Ramos (cell line): ENCODE data around the gene CLHC1.

ENCODE experiments used
- in situ Hi-C: fragments of 300-500 bp; cut with MboI; formaldehyde crosslinking; loops from one replicate; pipeline ENCODE4 v1.14.3; 2022; ENCODE audit warnings: low sequenced_read_pairs; ENCODE audit not compliant: unreplicated experiment

Gene CLHC1

DNA sequence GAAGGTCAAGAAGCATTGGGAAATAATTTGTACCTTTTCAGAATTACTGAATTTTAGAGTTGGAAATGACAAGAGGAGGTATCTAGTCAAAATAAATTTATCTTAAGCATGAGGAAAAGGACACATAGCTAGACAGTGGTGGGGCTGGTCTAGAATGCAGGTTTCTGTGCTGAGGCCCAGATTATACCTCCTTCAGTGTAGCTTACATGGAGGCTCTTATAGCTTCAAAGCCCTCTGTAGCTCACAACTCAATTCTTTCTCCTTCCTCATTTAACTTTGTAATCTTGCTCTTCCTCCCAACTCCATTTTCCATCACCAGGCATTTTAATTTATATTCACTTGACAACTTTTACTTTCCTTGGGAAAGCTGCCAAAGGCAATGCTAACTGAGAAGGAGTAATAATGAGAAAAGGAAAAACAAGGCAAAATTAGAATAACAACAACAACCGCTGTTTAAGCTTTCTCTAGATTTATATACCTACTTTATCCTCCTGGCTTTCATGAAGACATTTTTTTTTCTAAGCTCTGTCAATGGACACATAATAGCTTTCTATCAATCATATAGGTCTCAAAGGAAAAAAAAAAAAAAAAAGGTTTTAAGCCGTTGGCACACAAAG lies 58.5 kb downstream of the CLHC1 start:
- in situ Hi-C loops = loop anchor here (10.0 to 25.0 kb wide), 3 partner anchors 509 to 1061 kb away; partner anchors contain the start of gene ACYP2

DNA sequence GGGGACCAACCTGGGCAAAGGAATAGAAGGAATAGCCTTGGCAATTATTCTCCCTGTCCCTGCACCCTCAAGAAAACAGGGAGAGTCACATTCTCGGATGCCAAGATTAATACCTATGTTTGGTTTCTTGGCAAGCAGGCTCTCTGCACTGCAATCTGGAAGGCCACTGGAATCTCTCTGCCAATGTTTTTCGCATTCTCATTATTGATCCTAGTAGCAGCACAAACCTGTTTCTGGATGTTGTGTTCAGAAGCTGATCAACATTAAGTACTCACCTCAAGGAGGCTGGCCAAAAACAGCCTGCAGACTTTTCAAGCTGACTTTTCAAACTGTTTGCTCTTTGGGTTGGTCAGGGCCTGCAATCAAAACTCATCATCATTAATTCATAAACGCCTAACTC lies 62.2 kb downstream of the CLHC1 start:
- in situ Hi-C loops = loop anchor here (10.0 to 25.0 kb wide), 3 partner anchors 505 to 1058 kb away; partner anchors contain the start of gene ACYP2

DNA sequence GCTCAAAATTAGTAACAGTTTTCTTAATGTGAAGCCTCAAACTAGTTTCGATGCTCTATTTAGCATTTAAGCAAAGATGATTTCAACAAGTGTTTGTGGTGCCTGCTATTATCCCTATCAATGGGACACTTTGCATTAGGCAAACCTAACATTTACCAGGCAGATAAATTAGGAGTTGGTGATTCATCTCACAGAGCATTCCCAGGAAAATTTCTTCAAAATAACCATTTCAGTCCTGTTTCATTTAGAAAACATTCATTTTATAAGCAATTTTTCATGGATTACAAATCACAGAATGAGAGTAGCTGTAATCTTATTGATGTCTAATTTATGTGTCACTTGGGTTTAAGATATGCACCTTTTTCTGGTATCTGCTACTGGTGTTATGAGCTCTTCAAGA lies 62.7 kb downstream of the CLHC1 start:
- in situ Hi-C loops = loop anchor here (25.0 kb wide), 2 partner anchors 657 to 1057 kb away; partner anchors contain the start of gene ACYP2

DNA sequence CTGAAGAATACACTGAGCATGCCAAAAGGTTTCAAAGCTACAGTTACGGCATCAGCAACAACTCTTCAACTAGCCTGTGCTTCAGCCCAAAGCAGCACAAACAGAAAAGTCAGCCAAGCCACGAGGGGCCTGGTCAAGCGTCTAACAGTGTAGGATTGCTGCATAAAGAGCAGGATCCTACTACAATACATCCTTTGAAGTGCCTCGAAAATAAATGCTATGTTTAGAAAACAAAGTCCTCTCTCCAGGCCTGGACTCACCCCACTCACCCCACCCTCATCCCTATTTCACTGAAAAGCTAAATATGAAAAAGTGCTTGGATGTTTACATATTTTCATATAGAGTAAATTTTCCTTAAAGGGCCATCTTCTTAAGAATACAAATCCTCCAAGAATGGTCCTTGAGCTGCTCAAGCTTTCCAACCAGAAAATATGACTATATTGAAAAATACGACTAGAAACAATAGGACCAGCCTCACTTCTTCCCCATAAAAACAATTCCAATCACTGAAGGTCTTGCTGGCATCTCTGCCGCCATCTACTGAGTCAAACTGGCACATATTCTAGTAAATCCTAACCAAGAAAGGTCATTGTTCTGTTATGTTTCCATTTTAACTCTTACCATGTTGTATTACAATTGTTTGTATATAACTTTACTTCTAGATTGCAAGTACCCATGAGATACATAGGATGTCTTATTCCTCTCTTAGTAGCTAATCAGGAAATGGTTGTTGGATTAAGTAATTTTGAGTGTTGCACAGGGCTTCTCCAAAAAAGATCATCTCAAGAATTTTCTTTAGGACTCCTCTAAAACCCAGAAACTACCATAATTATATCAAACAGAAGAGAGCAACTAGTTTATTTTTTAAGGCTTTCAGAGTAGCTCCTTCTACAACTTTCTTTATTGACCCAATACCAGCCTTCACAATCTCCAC lies 63.6 kb downstream of the CLHC1 start:
- in situ Hi-C loops = loop anchor here (25.0 kb wide), 2 partner anchors 656 to 1056 kb away; partner anchors contain the start of gene ACYP2

DNA sequence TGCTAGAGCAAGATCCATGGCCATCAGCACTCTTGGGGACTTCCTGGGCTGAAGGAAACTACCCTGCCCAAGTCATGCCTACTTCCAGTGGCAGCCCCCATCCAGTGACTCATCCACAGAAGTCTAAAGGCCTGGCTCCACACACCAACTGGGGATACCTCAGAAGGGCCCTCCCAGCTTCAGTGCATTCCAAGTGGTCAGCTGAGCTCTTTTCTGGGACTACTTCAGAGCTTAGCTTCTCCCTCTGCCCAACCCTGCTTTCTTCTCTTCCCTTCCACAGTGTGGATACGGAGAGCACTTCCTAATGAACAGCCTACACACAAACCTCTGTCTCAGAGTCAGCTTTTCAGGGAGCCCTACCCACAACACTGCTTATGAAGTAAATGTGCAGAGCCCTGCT lies 66.5 kb downstream of the CLHC1 start:
- in situ Hi-C loops = loop anchor here (25.0 kb wide), 2 partner anchors 653 to 1053 kb away; partner anchors contain the start of gene ACYP2

DNA sequence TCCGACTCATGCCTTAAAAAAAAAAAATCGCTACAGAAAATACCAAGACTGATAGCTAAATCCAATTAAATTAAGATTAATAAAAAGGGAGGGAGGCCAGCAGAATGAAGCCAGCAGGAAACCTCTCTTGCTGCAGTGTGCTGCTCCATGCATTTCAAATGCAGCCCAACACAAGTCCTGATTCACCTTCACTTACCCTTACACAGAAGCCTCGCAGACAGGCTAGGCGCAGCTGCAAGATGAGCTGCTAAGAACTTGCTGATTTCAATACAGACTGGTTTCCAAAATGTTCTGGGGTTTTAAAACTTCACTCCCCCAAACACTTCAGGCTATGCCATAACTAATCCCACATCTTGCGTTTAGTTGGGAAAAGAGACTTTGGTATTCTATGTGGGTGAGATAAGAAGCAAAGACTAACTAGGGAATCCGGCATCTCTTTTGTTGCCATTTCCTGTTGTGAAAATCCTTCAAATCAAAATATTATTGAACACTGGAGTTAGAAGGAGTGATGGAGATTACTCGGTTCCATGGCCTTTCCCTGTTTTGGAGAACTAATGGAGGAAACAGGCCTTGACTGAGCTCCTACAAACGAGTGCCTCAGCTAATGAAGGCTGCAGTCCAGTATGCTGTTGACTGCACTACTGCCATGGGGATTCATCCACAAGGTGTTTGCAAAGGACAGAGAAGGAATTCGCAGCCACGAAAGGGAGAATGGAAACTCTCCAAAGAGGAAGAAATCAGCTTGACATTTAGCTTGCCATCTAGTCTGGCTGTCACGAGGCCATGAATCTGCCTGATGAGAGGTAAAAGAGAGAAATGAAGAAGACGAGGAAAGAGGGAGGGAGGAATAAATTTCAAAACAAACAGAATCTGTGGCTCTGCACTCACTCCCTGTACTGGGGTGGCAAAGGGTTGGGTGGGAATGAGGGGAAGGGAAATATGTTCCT lies 67.3 kb downstream of the CLHC1 start:
- in situ Hi-C loops = loop anchor here (25.0 kb wide), 2 partner anchors 653 to 1053 kb away; partner anchors contain the start of gene ACYP2

DNA sequence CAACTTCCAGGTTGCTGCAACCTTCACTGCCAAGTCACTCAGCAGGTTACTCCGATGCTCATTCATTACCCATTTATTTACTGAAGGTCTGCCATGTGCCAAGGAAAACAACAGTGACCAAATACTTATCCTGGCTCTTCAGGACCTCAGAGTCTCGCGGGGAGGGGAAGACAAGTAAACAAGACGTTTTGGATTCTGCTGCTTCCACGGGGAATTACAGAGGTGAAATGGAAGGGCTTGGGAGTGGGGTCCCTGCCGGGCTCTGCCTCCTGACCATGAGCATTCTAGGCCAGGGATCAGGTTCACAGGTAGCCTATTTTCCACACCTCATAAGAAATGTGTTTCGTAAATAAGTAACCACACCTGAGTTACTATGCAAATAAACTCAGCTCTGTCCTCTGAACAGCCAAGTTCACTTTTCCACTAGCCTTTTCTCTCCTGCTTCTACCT lies 68.1 kb downstream of the CLHC1 start:
- in situ Hi-C loops = loop anchor here (25.0 kb wide), 2 partner anchors 652 to 1052 kb away; partner anchors contain the start of gene ACYP2

DNA sequence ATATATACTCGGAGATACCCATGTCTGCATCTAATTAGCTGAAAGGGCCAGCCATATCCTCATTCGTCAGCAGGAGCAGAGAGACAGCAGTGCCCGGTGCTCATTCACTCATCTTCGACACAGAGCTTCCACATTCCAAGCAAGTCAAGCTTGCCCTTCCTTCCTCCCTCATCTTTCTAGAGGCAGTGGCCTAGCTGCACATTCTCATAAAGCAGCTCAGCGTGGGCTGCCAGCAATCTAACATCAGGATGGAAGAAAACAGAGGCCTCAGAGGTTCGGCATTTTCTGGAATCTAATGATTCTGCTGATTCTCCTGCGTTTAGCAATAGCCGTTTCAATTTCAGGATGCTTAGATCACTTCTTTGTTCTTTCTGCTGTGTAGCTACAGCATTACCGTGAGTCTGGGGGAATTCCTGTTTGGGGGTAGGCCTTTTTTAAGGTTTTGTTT lies 68.8 kb downstream of the CLHC1 start:
- in situ Hi-C loops = loop anchor here (25.0 kb wide), 2 partner anchors 651 to 1051 kb away; partner anchors contain the start of gene ACYP2

DNA sequence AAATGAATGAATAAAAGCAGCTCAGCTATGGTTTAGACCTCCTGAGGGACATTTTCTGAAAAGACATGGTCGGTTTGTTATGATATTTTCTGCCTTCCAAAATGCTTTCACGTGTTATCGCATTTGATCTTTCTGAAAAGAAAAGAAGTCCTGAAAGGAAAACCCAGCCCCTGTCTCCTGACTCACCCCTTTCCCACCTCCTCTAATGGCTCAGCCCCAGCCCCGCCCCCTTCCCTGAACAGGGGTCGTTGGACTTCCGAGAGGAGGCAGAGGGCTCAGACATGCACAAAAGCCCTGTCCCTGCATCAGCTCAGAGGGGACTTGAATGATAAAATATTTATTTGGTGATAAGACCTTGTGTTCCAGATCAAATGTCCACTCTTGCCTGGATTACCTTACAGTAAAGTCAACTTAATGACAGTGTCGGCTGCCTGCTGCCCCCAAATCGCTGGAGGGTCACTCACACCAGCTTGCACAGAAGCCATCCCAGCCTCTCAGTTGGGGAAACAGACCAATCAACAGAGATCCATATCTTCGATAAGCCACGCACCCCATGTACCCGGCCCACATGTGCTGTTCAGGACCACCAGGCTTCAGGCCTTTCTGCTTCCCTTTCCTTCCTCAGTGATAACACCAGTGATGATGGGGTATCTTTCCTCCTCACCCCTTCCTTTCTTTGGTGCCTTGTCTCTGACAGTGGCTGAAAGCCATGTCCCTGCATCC lies 69.6 kb downstream of the CLHC1 start:
- in situ Hi-C loops = loop anchor here (25.0 kb wide), 2 partner anchors 650 to 1050 kb away; partner anchors contain the start of gene ACYP2

DNA sequence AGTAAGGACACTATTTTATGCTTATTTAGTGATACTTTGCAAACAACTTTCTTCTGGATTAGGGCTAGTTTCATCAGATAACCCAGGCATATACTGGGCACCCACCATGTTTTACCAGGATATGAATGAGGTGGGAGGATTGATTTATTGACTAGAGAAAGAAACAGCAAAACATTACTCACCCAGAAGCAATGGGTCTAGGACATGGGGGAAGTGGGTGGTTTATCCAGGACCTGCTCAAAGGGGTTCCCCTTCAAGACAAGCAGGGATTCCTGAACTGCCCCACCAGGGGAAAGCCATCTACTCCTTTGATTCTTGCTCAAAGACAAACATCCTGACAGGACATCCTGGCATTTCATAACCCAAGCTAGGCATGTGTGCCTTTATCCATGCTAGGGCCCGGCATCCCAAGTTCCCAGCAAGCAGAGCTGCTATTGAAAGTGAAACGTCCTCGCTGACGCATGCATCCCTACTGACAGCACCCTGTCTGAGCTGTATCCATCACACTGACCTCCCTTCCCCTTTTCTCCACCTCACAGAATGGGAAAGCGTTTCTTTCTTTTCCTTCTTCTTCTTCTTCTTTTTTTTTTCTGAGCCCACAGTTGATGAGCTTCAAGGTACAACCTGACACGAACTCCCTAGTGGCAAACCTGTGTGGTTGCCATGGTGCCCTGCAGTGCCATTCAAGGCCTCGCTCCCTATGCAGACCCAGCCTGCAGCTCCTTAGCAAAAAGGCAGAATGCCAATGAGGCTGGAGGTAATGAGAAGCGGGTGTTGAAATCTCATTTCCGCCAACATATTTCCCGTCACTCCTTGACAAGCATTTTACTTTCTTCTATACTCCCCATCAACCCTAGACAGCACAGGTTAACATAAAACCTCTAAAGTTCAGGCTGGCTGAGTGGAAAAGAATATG lies 70.5 kb downstream of the CLHC1 start:
- in situ Hi-C loops = loop anchor here (25.0 kb wide), 2 partner anchors 649 to 1049 kb away; partner anchors contain the start of gene ACYP2

DNA sequence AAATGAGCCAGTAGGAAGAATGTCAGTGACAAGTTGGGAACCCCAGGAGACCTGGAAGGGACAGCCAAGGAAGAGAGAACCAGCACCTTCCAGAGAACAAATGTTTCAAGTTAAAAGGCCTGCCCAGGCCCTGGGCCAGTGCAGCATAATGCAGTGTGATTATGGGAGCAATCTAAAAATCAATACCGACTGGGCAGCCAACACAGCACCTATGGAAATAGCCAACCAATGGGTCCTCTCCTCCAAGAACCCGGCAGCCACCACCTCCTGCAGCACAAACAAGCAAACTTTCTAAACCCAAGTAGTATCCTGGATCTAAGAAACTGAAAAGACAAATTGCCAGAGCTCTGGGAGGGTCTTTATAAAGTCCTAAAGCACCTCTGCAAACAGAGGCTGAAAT lies 71.7 kb downstream of the CLHC1 start:
- in situ Hi-C loops = loop anchor here (25.0 kb wide), 2 partner anchors 648 to 1048 kb away; partner anchors contain the start of gene ACYP2

DNA sequence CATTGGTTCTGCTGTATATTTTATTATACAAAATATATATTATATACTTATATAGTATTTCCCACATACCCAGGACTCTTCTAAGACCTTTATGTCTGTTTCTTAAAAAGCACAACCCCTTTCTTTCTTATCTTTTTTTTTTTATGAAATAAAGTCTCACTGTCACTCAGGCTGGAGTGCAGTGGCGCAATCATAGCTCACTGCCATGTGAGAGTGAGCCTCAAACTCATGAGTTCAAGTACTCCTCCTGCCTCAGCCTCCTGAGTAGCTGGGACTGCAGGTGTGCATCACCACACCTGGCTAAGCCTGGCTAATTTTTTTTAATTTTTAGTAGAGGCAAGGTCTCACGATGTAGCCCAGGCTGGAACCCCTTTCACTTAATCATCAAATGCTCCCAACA lies 72.3 kb downstream of the CLHC1 start:
- in situ Hi-C loops = loop anchor here (25.0 kb wide), 2 partner anchors 647 to 1047 kb away; partner anchors contain the start of gene ACYP2

DNA sequence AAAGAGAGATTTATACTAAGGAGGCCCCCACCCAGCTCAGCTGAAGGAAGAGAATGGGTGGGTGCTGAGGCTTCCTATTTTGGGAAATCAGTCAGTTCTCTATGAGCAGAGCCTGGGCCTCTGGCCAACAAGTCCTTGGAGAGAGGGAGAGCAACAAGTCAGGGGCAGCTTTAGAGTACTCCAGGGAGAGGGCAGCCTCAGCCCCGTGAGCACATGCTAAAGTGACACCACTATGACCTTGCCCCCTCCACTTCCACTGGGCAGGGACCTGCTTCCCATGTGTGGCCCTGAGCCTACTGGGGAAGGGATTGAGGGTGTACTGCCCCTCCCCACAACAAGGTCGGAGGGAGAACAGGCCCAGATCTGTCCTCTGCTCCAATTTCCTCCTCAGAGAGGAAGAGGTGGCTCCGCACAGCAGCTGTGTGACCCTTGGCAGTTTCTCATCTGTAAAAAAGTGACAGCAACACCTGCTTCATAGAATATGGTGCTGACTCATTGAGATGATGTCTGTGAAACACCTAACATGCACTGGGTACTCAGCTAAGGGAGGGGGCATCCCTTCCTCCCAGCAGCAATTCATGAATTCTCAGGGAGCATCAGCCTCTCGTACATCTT lies 72.9 kb downstream of the CLHC1 start:
- in situ Hi-C loops = loop anchor here (25.0 kb wide), 2 partner anchors 647 to 1047 kb away; partner anchors contain the start of gene ACYP2

DNA sequence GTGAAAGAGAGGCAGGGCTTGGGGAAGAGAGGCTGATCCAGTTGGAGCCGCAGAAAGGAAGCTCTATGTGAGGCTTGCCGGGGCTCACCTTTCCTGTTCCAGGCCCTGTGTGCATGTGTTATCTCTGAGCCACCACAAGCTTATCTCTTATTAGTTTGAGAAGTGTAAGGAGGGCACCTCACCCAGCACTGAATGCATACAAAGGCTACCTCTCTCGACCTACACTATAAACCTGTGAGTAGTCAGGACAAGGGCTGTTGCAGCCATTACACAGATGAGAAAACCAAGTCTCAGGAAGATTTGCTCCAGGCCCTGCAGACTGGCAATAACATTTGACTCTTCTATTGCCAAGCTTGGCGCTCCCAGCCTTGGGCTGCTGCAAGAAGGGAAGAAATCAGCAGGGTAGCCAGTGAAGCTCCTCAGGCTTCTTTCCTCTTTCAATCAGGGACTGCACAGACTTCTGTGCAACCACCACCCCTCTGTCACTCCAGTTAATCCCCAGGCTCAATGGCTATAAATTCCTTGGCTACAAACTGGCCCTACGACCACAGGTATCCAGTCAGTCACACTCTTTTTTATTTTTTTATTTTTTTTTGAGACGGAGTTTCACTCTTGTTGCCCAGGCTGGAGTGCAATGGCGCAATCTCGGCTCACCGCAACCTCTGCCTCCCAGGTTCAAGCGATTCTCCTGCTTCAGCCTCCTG lies 73.8 kb downstream of the CLHC1 start:
- in situ Hi-C loops = loop anchor here (25.0 kb wide), 2 partner anchors 646 to 1046 kb away; partner anchors contain the start of gene ACYP2

DNA sequence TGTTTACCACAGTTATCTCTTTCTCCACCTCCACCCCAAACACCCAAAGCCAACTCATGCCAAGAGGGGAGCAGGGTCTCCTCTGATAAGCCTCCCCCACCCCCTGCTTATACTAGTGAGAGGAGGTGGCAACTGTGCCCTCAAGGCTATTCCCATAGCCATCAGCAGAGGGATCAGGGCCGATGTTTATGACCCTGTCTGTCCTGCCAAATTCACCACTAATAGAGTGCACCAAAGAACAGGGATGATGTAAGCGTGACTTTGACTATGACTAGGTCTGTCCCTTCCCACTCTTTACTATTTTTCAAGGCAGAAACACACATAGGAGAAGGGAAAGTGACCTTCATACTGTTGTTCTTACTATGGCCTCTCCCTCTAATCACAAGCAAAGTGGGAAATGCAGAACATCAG lies 74.6 kb downstream of the CLHC1 start:
- in situ Hi-C loops = loop anchor here (25.0 kb wide), 2 partner anchors 645 to 1045 kb away; partner anchors contain the start of gene ACYP2

DNA sequence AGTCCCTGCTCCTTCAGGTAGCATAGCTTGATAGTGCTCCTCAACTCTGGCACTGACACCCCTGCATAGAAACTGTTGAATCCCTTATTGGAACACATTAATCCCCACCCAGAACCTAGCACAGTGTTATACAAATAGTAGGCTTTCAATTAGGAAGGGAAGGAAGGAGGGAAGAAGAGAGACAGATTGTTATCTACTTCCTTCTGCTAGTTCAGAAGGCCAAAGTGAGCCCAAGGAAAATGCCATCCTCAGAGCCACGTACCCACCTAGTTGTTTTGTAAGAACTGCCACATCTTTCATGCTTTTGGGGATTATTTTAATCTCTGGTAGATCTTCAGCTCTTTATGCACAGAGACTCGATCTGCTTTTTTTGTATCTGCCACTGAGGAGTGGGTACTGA lies 75.1 kb downstream of the CLHC1 start:
- in situ Hi-C loops = loop anchor here (25.0 kb wide), 2 partner anchors 645 to 1045 kb away; partner anchors contain the start of gene ACYP2
